Suprapubic skin (tissue), 4 donors: Measurements from ENCODE around the gene PTTG1IP.

Source experiments
- EP300 ChIP-seq: sonication (generic); formaldehyde crosslinking; IDR thresholded peaks from one replicate; pipeline ENCODE4 v1.6.1; 2017; ENCODE audit warnings: antibody characterized with exemption
- POLR2A ChIP-seq, 2 donors: fragments of 450-650 bp; IDR thresholded peaks; one replicate each; pipeline ENCODE4 v1.6.1; 2017; ENCODE audit warnings: antibody characterized with exemption in 2 of 2, mild to moderate bottlenecking in 2 of 2, moderate library complexity in 2 of 2
- POLR2AphosphoS5 ChIP-seq, 3 donors: sonication (generic); formaldehyde crosslinking; IDR thresholded peaks; one replicate each; pipeline ENCODE4 v1.6.1; 2017; ENCODE audit warnings: antibody characterized with exemption in 3 of 3
- TF ChIP-seq, protein P1 (sequence below), 2 donors: fragments of 200-600 bp in 1 of 2; fragments of 450-650 bp in 1 of 2; sonication (generic) in 1 of 2; IDR thresholded peaks; one replicate each; pipeline ENCODE4 v1.5.1; 2016 to 2019; ENCODE audit warnings: antibody characterized with exemption in 2 of 2, mild to moderate bottlenecking in 1 of 2, moderate library complexity in 1 of 2

DNA sequence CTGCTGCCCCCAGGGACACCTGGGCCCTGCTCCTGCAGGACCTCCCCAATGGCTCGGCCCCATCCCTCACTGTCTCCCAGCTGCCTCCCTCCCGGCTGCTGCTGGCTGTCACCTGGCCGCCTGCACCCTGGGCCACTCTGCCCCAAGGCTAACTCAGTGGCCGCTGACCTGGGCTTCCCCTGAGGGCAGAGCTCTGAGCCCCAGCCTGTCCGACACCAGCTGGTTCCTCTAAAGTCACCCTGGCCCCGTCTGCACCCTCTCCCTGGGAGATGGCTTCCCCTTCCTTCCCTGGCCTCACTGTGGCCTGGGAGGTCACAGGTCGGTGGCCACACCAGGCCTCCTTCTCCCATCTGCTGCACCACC lies 32.2 kb upstream of the PTTG1IP start:
- TF ChIP-seq POLR2A (IDR thresholded peaks at IDR 0.05) (no peak), POLR2AphosphoS5 (IDR thresholded peaks at IDR 0.05) (no peak), EP300 (no peak)
- TF ChIP-seq, protein P1, sequence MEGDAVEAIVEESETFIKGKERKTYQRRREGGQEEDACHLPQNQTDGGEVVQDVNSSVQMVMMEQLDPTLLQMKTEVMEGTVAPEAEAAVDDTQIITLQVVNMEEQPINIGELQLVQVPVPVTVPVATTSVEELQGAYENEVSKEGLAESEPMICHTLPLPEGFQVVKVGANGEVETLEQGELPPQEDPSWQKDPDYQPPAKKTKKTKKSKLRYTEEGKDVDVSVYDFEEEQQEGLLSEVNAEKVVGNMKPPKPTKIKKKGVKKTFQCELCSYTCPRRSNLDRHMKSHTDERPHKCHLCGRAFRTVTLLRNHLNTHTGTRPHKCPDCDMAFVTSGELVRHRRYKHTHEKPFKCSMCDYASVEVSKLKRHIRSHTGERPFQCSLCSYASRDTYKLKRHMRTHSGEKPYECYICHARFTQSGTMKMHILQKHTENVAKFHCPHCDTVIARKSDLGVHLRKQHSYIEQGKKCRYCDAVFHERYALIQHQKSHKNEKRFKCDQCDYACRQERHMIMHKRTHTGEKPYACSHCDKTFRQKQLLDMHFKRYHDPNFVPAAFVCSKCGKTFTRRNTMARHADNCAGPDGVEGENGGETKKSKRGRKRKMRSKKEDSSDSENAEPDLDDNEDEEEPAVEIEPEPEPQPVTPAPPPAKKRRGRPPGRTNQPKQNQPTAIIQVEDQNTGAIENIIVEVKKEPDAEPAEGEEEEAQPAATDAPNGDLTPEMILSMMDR (IDR thresholded peaks at IDR 0.05) = no peak
